ENCODE measurements around the gene SCUBE2.

DNA sequence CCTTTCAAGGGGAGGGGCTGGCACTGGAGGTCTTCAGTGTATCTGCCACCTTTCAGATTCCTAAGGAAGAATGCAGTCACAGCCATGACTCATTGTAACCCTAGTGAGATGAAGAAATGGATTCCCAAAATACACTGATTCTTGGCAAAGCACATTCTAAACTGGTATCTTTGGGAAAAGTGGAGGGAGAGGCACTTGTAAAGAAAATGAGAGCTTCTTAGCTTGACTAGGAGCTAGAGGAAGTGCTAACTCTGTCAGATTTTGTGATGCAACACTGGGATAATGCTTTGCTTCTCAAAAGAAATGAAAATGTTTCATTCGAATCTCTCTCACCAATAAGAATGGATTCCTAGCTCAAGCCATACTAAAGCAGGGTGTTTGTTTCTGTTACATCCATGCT is 101.9 kb downstream of the SCUBE2 start:
- TF ChIP-seq, protein P1, sequence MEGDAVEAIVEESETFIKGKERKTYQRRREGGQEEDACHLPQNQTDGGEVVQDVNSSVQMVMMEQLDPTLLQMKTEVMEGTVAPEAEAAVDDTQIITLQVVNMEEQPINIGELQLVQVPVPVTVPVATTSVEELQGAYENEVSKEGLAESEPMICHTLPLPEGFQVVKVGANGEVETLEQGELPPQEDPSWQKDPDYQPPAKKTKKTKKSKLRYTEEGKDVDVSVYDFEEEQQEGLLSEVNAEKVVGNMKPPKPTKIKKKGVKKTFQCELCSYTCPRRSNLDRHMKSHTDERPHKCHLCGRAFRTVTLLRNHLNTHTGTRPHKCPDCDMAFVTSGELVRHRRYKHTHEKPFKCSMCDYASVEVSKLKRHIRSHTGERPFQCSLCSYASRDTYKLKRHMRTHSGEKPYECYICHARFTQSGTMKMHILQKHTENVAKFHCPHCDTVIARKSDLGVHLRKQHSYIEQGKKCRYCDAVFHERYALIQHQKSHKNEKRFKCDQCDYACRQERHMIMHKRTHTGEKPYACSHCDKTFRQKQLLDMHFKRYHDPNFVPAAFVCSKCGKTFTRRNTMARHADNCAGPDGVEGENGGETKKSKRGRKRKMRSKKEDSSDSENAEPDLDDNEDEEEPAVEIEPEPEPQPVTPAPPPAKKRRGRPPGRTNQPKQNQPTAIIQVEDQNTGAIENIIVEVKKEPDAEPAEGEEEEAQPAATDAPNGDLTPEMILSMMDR (IDR thresholded peaks at IDR 0.05) = no peak
- no peak for TF ChIP-seq POLR2A (IDR thresholded peaks at IDR 0.05)
